Panc1 (cell line): ENCODE data around the gene SAMM50.

Experiments
- CTCF ChIP-seq: fragments of 450-650 bp; IDR thresholded peaks from 2 replicates; pipeline ENCODE4 v1.5.1; 2017; ENCODE audit warnings: mild to moderate bottlenecking
- POLR2AphosphoS5 ChIP-seq: IDR thresholded peaks from 2 replicates; pipeline ENCODE4 v1.6.1; 2012; ENCODE audit warnings: mild to moderate bottlenecking, low read depth, low read length, moderate library complexity
- REST ChIP-seq, 2 experiments: IDR thresholded peaks; 2 replicates each; pipeline ENCODE4 v1.6.1; 2011 to 2012; ENCODE audit warnings: low read depth in 2 of 2, control low read depth in 1 of 2, low read length in 1 of 2, mild to moderate bottlenecking in 1 of 2, moderate library complexity in 1 of 2; ENCODE audit not compliant: insufficient read depth in 1 of 2
- SIN3A ChIP-seq: IDR thresholded peaks from 2 replicates; pipeline ENCODE4 v1.6.1; 2012; ENCODE audit warnings: low read depth, mild to moderate bottlenecking, low read length, moderate library complexity, borderline replicate concordance; ENCODE audit not compliant: insufficient read depth

- TF ChIP-seq CTCF (no peak), POLR2AphosphoS5 (no peak), REST (IDR thresholded peaks at IDR 0.05; ENCODE audit: insufficient read depth in 1 of 2, low read depth in 2 of 2, low read length in 1 of 2) (no peak), SIN3A (no peak)
Observed at GRCh38 chr22:44003405-44004103, 48.3 kb downstream of the SAMM50 start.
